Glutamatergic neuron (in vitro differentiated cells): ENCODE data around the gene PDLIM7. TPM values are rescaled to one million over a fixed set of nuclear protein-coding genes. Genes with fewer than 3 reads are reported as not detected.

Experiments
- DNase-seq: peaks from one replicate; pipeline ENCODE4 v3.0.0; 2022
- H3K27ac Mint-ChIP-seq: one replicate; pipeline ENCODE4 v1.8.0; 2020; ENCODE audit warnings: mild to moderate bottlenecking, mixed read lengths, inconsistent platforms; ENCODE audit not compliant: unreplicated experiment
- H3K27me3 Mint-ChIP-seq: one replicate; pipeline ENCODE4 v1.8.0; 2020; ENCODE audit warnings: mild to moderate bottlenecking, moderate library complexity, mixed read lengths, inconsistent platforms; ENCODE audit not compliant: unreplicated experiment
- H3K36me3 Mint-ChIP-seq: one replicate; pipeline ENCODE4 v1.8.0; 2020; ENCODE audit warnings: mild to moderate bottlenecking, mixed read lengths, inconsistent platforms; ENCODE audit not compliant: unreplicated experiment
- H3K4me1 Mint-ChIP-seq: one replicate; pipeline ENCODE4 v1.8.0; 2020; ENCODE audit warnings: mild to moderate bottlenecking, low read depth, mixed read lengths, inconsistent platforms; ENCODE audit not compliant: unreplicated experiment
- H3K4me3 Mint-ChIP-seq: one replicate; pipeline ENCODE4 v1.8.0; 2020; ENCODE audit warnings: mild to moderate bottlenecking, mixed read lengths, inconsistent platforms; ENCODE audit not compliant: unreplicated experiment
- H3K9me3 Mint-ChIP-seq: one replicate; pipeline ENCODE4 v1.8.0; 2020; ENCODE audit warnings: mild to moderate bottlenecking, moderate library complexity, mixed read lengths, inconsistent platforms; ENCODE audit not compliant: unreplicated experiment
- total RNA-seq: library from RNA; stranded (reverse); fragmentation: NEBNext Ultra II Directional; extraction: Animal tissue kit (Norgen Biotek cat#: 25700); gene quantifications from one replicate; pipeline ENCODE4 v1.2.1, GENCODE V29; 2021; ENCODE audit not compliant: unreplicated experiment
- TF ChIP-seq, protein P1 (sequence below): fragments of 200-600 bp; sonication (generic); IDR thresholded peaks from one replicate; pipeline ENCODE4 v1.5.0; 2021; ENCODE audit not compliant: partially characterized antibody, unreplicated experiment

Gene PDLIM7
- total RNA-seq, 1 donor from 2014 or later: 430 TPM

DNA sequence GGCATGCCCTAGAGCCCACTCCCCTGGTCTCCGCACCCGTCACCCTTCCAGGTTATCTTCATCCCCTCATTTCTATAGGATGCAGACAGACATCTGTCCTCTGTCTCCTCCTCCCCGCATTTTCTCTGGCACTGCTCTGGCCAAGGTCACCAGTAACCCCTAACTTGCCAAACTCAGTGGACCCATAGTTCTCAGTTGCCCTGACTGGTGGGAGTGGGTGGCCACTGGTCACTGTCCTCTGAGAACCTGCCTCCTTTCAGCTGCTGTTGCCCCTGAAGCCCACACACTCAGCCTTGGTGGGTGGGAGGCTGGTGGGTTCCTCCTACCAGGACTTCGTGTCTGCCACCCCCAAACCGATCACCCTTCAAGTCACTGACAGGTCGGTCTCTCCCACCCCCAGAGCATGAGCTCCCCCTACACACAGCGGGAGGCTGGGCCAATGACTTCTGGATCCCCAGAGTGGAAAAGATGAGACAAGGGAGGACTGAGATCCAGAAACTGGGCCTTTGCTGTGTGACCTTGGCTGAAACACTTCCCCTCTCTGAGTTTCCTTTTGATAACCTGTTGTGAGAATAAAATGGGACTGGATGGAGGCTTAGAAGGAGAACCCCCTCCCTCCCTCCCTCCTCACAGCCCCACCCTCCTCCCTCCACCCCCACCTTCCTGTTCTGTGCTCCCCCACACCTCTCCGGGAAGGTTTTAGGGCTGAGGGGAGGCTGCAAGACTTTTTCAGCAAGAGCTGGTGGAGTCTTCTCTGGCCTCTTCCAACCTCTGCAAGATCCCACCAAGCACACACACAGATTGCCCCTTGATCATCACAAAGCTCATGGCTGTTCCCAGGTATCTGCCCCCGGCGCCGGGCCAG lies 21.6 kb downstream of the PDLIM7 start:
- DNase-seq: no peak
- Mint-ChIP-seq H3K27me3 (peaks cover 40% of the 10 kb centered on the region), H3K4me3 (peak overlapping the region; percentile 79), H3K9me3 (peaks cover 40% of the 10 kb centered on the region), H3K4me1 (peaks cover 44% of the 10 kb centered on the region), H3K36me3 (no peaks in the 10 kb centered on the region), H3K27ac (peak overlapping the region; percentile 95)
- TF ChIP-seq, protein P1, sequence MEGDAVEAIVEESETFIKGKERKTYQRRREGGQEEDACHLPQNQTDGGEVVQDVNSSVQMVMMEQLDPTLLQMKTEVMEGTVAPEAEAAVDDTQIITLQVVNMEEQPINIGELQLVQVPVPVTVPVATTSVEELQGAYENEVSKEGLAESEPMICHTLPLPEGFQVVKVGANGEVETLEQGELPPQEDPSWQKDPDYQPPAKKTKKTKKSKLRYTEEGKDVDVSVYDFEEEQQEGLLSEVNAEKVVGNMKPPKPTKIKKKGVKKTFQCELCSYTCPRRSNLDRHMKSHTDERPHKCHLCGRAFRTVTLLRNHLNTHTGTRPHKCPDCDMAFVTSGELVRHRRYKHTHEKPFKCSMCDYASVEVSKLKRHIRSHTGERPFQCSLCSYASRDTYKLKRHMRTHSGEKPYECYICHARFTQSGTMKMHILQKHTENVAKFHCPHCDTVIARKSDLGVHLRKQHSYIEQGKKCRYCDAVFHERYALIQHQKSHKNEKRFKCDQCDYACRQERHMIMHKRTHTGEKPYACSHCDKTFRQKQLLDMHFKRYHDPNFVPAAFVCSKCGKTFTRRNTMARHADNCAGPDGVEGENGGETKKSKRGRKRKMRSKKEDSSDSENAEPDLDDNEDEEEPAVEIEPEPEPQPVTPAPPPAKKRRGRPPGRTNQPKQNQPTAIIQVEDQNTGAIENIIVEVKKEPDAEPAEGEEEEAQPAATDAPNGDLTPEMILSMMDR: no peak

DNA sequence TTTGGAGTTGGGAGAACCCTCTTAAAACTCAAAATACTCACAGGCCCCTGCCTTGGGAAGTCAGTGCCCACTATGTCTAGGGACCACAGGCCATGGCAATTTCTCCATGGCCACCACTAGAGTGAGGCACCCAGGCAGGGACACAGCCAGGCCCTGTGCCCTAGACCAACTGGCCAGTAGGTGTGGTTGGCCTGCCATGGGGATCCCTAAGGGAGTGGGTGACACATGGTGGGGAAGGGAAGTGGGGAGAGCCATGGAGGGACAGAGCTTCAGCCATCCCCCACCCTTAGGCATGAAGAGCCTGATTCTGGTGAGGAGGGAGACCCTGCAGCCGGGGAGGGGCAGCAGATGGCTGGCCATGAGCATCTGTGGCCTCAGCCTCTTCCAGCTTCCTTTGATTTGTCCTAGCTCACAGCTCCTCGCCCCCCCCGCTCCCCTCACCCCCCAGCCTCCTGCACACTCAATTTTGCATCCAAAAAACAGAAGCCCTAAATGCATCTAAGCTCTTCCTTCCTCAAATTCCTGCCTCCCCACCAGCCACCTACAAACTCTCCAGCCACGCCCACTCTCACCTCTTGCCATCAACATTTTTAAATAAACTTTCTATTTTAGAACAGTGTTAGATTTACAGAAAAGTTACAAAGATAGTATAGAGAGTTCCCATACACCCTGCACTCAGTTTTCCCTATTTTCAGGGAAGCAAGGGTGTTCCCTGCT lies 22.4 kb downstream of the PDLIM7 start:
- H3K4me1 Mint-ChIP-seq: peaks cover 49% of the 10 kb centered on the region
- peaks cover 48% of the 10 kb centered on the region for H3K27me3 Mint-ChIP-seq
- peak; percentile 61 for DNase-seq
- peak overlapping the region; percentile 79 for H3K4me3 Mint-ChIP-seq
- H3K36me3 Mint-ChIP-seq: no peaks in the 10 kb centered on the region
- TF ChIP-seq, protein P1: no peak
- H3K9me3 Mint-ChIP-seq: peaks cover 48% of the 10 kb centered on the region
- peak overlapping the region; percentile 95 for H3K27ac Mint-ChIP-seq

DNA sequence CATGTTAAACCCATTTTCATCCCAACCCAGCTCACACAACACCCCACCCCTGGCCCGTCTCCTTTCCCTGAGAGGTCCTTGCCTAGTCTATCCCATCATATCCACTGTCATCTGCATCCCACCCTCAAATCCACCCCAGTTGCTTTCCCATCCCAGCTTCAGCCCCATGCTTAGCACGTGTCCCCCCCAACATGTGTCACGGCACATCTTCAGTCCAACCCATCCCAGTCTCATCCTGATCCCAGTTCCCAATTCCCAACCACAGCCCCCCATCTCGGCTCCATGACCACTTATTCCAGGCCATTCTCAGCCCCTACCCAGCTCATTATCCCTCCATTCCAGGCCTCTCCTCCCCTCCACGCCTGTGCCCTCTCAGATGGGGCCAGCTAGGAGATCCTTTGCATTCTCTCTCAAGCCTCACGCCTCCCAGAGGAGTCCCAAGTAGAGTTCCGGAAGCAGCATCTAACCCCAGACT lies 23.4 kb downstream of the PDLIM7 start:
- DNase-seq: no peak
- TF ChIP-seq, protein P1: no peak
- Mint-ChIP-seq H3K9me3 (peaks cover 45% of the 10 kb centered on the region), H3K4me3 (peak overlapping the region; percentile 80), H3K27ac (peak overlapping the region; percentile 95), H3K27me3 (peaks cover 54% of the 10 kb centered on the region), H3K36me3 (no peaks in the 10 kb centered on the region), H3K4me1 (peaks cover 44% of the 10 kb centered on the region)

DNA sequence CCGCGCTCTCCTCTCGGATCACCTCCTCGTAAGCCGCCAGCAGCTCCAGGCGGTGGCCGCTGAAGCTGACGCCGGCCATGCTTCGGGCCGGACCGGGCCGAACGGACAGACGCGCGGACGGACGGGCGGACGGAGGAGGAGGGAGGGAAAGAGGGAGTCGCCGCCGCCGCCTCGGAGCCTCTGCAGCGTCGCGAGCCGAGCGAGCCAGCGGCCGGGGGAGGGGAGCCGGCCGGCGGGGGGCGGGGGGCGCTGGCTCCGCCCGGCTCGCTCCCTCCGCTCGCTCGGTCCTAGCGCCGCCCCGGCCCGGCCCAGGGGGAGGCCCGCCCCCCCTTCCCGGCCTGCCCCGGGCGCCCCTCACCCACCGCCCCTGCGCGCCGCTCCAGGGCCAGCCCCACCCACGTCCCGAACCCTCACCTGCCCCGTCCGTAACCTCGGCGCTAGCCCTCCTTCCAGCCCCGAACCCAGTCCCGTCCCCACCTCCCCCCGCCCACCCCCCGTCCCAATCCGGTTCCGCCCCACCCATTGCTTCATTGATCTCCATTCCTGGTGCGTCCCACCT lies 23.9 kb downstream of the PDLIM7 start, which contains the start of gene DBN1:
DBN1 (minus strand) TSS at position 192 of the 559 bp plus-strand sequence; CDS start at position 79, 113 bp downstream.
- Mint-ChIP-seq H3K4me1 (peaks cover 47% of the 10 kb centered on the region), H3K27ac (peak within 1 kb of the TSS; percentile 95), H3K36me3 (no peaks in the 10 kb centered on the region), H3K27me3 (peaks cover 59% of the 10 kb centered on the region), H3K4me3 (peak within 1 kb of the TSS; percentile 80), H3K9me3 (peaks cover 50% of the 10 kb centered on the region)
- TF ChIP-seq, protein P1: no peak
- DNase-seq: peak; percentile 81
